Measurements from ENCODE around the gene RBFOX2. TPM values are rescaled to one million over a fixed set of nuclear protein-coding genes. Genes with fewer than 3 reads are reported as not detected.

The RBFOX2 gene
- total and polyA plus RNA-seq, 10 of the 15 experiments (the other 5 are each of a cell fraction or from before 2014, with no cell fraction given) = 0.01 to 2.7 (median 0.17) TPM; not detected in 4

DNA sequence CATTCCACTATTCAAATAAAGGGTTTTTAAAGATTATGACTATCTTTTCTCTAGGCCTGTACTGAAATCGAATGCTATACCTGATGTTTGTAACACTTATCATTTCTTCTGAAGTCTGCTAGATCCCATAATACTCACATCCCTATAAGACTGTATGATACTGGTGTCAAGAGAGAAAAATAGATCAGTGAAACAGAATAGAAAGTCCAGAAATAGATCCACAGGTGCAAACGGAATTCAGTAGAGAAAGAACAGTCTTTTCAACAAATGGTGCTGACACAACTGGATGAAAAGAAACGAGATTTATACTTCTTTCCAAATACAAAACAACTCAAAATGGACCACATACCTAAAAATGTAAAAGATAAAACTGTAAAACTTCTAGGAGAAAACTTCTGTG lies 167.8 kb downstream of the RBFOX2 start:
- H3K9ac ChIP-seq (ENCODE audit: control insufficient read depth, insufficient read depth, low read length) = no peak overlapping the region
- H3K4me1 ChIP-seq (ENCODE audit: control insufficient read depth, insufficient read depth, low read length) = no peaks in the 10 kb centered on the region
- DNase-seq (ENCODE audit: low read depth, low spot score) (no peak), FAIRE-seq (no peak), ATAC-seq (no peak)
- SMC1A ChIA-PET (ENCODE audit: uncharacterized antibody, unreplicated experiment) = no interaction called here
- in situ Hi-C loops (cut with MboI) (no loop called here), intact Hi-C loops (cut with micrococcal nuclease; ENCODE audit: unreplicated experiment) (no loop called here)
- no peaks in the 10 kb centered on the region for H3K79me2 ChIP-seq (ENCODE audit: control insufficient read depth, insufficient read depth, low read length)
- WGBS (ENCODE audit: insufficient coverage, insufficient replicate concordance, low lambda C conversion rate, missing lambda C conversion rate) = 0% methylated on average over 3 of the region's 3 CpGs
- no TSS peak for BruUV-seq (replicated peaks)
- no peaks in the 10 kb centered on the region for H3K36me3 ChIP-seq (ENCODE audit: control insufficient read depth in 2 of 2, insufficient read depth in 2 of 2, low read length in 1 of 2)
- POLR2A ChIA-PET = no interaction called here
- H2AFZ ChIP-seq (ENCODE audit: control insufficient read depth, low read depth, low read length) = no peak overlapping the region
- no peak overlapping the region for H3K4me2 ChIP-seq (ENCODE audit: control insufficient read depth, insufficient read depth)
- H3K9me3 ChIP-seq (replicated peaks; ENCODE audit: control insufficient read depth, insufficient read depth, low read length) = no peaks in the 10 kb centered on the region
- RAD21 ChIA-PET (ENCODE audit: unreplicated experiment) = no interaction called here
- no peak overlapping the region for H3K27ac ChIP-seq (ENCODE audit: control insufficient read depth, insufficient read depth)
- H3K27me3 ChIP-seq (replicated peaks in 1 of 2; ENCODE audit: control insufficient read depth in 2 of 2, insufficient read depth in 2 of 2, low read length in 1 of 2) = peaks cover 0 to 3% of the 10 kb centered on the region in 2 experiments; a peak in 2 of 4 replicates
- no peak overlapping the region for H3K4me3 ChIP-seq
- TF ChIP-seq MXI1 (IDR thresholded peaks at IDR 0.05; ENCODE audit: low read depth, low read length) = no peak
- TF ChIP-seq PAX8 (IDR thresholded peaks at IDR 0.05) = no peak
- TF ChIP-seq NBN (IDR thresholded peaks at IDR 0.05) = no peak
- TF ChIP-seq STAT1 (conservative IDR thresholded peaks at IDR 0.05) = no peak
- H4K20me1 ChIP-seq (ENCODE audit: control insufficient read depth, insufficient read depth) = no peaks in the 10 kb centered on the region
- CTCF ChIA-PET = no interaction called here

DNA sequence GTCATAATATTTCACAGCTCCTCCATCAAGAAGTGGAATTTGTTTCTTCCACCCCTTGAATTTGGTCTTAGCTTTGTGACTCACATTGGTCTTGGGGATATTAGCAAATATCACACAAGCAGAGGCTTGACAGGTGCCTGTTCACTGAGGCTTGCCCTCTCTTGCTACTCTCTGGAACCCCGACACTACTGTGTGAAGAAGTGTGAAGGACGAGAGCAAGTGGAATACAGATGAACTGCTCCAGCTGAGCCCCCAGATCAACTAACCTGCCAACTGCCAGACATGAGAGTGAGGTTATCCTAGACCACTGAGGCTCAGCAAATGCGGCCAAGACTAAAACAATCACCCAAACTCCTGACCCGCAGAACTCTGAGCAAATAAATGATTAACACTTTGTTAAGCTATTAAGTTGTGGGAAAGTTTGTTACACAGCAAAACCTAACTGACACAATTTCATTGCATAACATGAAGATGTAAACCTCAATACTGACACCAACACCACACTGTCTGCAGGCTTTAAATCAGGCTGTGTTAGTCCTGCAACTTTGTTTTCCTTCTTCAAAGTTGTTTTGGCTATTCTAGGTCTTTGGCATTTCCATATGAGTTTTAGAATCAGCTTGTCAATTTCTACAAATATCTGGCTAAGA lies 168.4 kb downstream of the RBFOX2 start:
- no peaks in the 10 kb centered on the region for H4K20me1 ChIP-seq (ENCODE audit: control insufficient read depth, insufficient read depth)
- POLR2A ChIA-PET = no interaction called here
- peaks cover 0 to 3% of the 10 kb centered on the region in 2 experiments; a peak in 2 of 4 replicates for H3K27me3 ChIP-seq (replicated peaks in 1 of 2; ENCODE audit: control insufficient read depth in 2 of 2, insufficient read depth in 2 of 2, low read length in 1 of 2)
- H3K36me3 ChIP-seq (ENCODE audit: control insufficient read depth in 2 of 2, insufficient read depth in 2 of 2, low read length in 1 of 2) = no peaks in the 10 kb centered on the region
- no peaks in the 10 kb centered on the region for H3K79me2 ChIP-seq (ENCODE audit: control insufficient read depth, insufficient read depth, low read length)
- H3K4me1 ChIP-seq (ENCODE audit: control insufficient read depth, insufficient read depth, low read length) = no peaks in the 10 kb centered on the region
- no peaks in the 10 kb centered on the region for H3K9me3 ChIP-seq (replicated peaks; ENCODE audit: control insufficient read depth, insufficient read depth, low read length)
- 34% methylated on average over 4 of the region's 4 CpGs for WGBS (ENCODE audit: insufficient coverage, insufficient replicate concordance, low lambda C conversion rate, missing lambda C conversion rate)
- RAD21 ChIA-PET (ENCODE audit: unreplicated experiment) = no interaction called here
- H3K4me3 ChIP-seq = no peak overlapping the region
- SMC1A ChIA-PET (ENCODE audit: uncharacterized antibody, unreplicated experiment) = no interaction called here
- TF ChIP-seq, protein P1, sequence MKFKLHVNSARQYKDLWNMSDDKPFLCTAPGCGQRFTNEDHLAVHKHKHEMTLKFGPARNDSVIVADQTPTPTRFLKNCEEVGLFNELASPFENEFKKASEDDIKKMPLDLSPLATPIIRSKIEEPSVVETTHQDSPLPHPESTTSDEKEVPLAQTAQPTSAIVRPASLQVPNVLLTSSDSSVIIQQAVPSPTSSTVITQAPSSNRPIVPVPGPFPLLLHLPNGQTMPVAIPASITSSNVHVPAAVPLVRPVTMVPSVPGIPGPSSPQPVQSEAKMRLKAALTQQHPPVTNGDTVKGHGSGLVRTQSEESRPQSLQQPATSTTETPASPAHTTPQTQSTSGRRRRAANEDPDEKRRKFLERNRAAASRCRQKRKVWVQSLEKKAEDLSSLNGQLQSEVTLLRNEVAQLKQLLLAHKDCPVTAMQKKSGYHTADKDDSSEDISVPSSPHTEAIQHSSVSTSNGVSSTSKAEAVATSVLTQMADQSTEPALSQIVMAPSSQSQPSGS (IDR thresholded peaks at IDR 0.05; ENCODE audit: low read length) = no peak
- no peak overlapping the region for H3K4me2 ChIP-seq (ENCODE audit: control insufficient read depth, insufficient read depth)
- DNase-seq (ENCODE audit: low read depth, low spot score) (no peak), FAIRE-seq (no peak), ATAC-seq (no peak)
- CTCF ChIA-PET = no interaction called here
- H3K27ac ChIP-seq (ENCODE audit: control insufficient read depth, insufficient read depth) = no peak overlapping the region
- intact Hi-C loops (cut with micrococcal nuclease; ENCODE audit: unreplicated experiment) (no loop called here), in situ Hi-C loops (cut with MboI) (no loop called here)
- BruUV-seq (replicated peaks) = no TSS peak
- no peak overlapping the region for H2AFZ ChIP-seq (ENCODE audit: control insufficient read depth, low read depth, low read length)
- no peak overlapping the region for H3K9ac ChIP-seq (ENCODE audit: control insufficient read depth, insufficient read depth, low read length)

Measured in GM12878 (cell line).